C4-2B (cell line): ENCODE data around the gene GLIPR1.

Experiments
- ZFX ChIP-seq: fragments of 450-650 bp; IDR thresholded peaks from 2 replicates; pipeline ENCODE4 v1.6.1; 2017
- TF ChIP-seq, protein P1 (sequence below): fragments of 450-650 bp; conservative IDR thresholded peaks from 2 replicates; pipeline ENCODE4 v1.5.1; 2017; ENCODE audit warnings: mild to moderate bottlenecking

GRCh38 chr12:75511116-75512048 lies 30.8 kb downstream of the GLIPR1 start, which contains the start of gene KRR1:
- TF ChIP-seq, protein P1, sequence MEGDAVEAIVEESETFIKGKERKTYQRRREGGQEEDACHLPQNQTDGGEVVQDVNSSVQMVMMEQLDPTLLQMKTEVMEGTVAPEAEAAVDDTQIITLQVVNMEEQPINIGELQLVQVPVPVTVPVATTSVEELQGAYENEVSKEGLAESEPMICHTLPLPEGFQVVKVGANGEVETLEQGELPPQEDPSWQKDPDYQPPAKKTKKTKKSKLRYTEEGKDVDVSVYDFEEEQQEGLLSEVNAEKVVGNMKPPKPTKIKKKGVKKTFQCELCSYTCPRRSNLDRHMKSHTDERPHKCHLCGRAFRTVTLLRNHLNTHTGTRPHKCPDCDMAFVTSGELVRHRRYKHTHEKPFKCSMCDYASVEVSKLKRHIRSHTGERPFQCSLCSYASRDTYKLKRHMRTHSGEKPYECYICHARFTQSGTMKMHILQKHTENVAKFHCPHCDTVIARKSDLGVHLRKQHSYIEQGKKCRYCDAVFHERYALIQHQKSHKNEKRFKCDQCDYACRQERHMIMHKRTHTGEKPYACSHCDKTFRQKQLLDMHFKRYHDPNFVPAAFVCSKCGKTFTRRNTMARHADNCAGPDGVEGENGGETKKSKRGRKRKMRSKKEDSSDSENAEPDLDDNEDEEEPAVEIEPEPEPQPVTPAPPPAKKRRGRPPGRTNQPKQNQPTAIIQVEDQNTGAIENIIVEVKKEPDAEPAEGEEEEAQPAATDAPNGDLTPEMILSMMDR = no peak
- 0 out of 2 replicates have a peak, but pooled peaks have one; percentile 25 for TF ChIP-seq ZFX
